DMS 273 treated with DMSO at 0.1 percent for 48 hours (cell line): Measurements from ENCODE around the gene ZNF783.
"Not testable (repeated sequence)": the region's sequence is repeated elsewhere in the genome, so short reads cannot be mapped to it uniquely, and the experiment has no call there.

Source experiments
- DNase-seq: peaks from one replicate; lab custom pipeline; 2025; lab: John Stamatoyannopoulos, UW

Gene ZNF783

GRCh38 chr7:149330914-149331567, 69.0 kb downstream of the ZNF783 start:
- DNase-seq, result peak; percentile 36

- not testable (repeated sequence) for DNase-seq
Observed at GRCh38 chr7:149332602-149333320, 70.8 kb downstream of the ZNF783 start.

- DNase-seq, result no peak
Observed at GRCh38 chr7:149333321-149333717, 71.3 kb downstream of the ZNF783 start.

- DNase-seq, result no peak
Observed at GRCh38 chr7:149334219-149334618, 72.2 kb downstream of the ZNF783 start.
